ENCODE measurements around the gene ABCC1. TPM values are rescaled to one million over a fixed set of nuclear protein-coding genes. Genes with fewer than 3 reads are reported as not detected.

ABCC1 gene
- polyA plus RNA-seq, 1 donor from 2014 or later: 5.8 TPM

- no peak overlapping the region for H3K27ac Mint-ChIP-seq
Measured at GRCh38 chr16:16124974-16125373, 175.6 kb downstream of the ABCC1 start.

GRCh38 chr16:16126896-16127295 is 177.5 kb downstream of the ABCC1 start:
- H3K4me3 Mint-ChIP-seq: no peak overlapping the region
- H3K27me3 Mint-ChIP-seq: no peaks in the 10 kb centered on the region
- H3K36me3 Mint-ChIP-seq: peaks cover 29% of the 10 kb centered on the region
- no peak overlapping the region for H3K27ac Mint-ChIP-seq
- H3K9me3 Mint-ChIP-seq: peaks cover 0 to 7% (median 4%) of the 10 kb centered on the region in 3 donors
- H3K4me1 Mint-ChIP-seq: no peaks in the 10 kb centered on the region

More at GRCh38 chr16:16124974-16125373, 175.6 kb downstream of the ABCC1 start:
- H3K36me3 Mint-ChIP-seq: peaks cover 32% of the 10 kb centered on the region
- no peak overlapping the region for H3K4me3 Mint-ChIP-seq
- peaks cover 0 to 7% (median 4%) of the 10 kb centered on the region in 3 donors for H3K9me3 Mint-ChIP-seq
- H3K4me1 Mint-ChIP-seq: no peaks in the 10 kb centered on the region
- no peaks in the 10 kb centered on the region for H3K27me3 Mint-ChIP-seq

GRCh38 chr16:16127469-16128116 is 178.2 kb downstream of the ABCC1 start:
- Mint-ChIP-seq H3K27me3 (no peaks in the 10 kb centered on the region), H3K4me1 (no peaks in the 10 kb centered on the region), H3K36me3 (peaks cover 25% of the 10 kb centered on the region), H3K4me3 (no peak overlapping the region), H3K9me3 (peaks cover 0 to 7% (median 4%) of the 10 kb centered on the region in 3 donors), H3K27ac (no peak overlapping the region)

GRCh38 chr16:16131204-16131603 is 181.8 kb downstream of the ABCC1 start:
- Mint-ChIP-seq H3K9me3 (no peaks in the 10 kb centered on the region), H3K27me3 (no peaks in the 10 kb centered on the region), H3K4me3 (no peak overlapping the region), H3K36me3 (peaks cover 9% of the 10 kb centered on the region), H3K27ac (peak overlapping the region in 1 of 3 donors; percentile 57), H3K4me1 (no peaks in the 10 kb centered on the region)

GRCh38 chr16:16131659-16132058 is 182.2 kb downstream of the ABCC1 start:
- peak overlapping the region in 1 of 3 donors; percentile 57 for H3K27ac Mint-ChIP-seq
- H3K9me3 Mint-ChIP-seq: no peaks in the 10 kb centered on the region
- H3K4me1 Mint-ChIP-seq: no peaks in the 10 kb centered on the region
- no peak overlapping the region for H3K4me3 Mint-ChIP-seq
- peaks cover 9% of the 10 kb centered on the region for H3K36me3 Mint-ChIP-seq
- H3K27me3 Mint-ChIP-seq: no peaks in the 10 kb centered on the region

GRCh38 chr16:16133943-16134604 is 184.7 kb downstream of the ABCC1 start:
- H3K36me3 Mint-ChIP-seq: peaks cover 9% of the 10 kb centered on the region
- no peak overlapping the region for H3K27ac Mint-ChIP-seq
- no peaks in the 10 kb centered on the region for H3K4me1 Mint-ChIP-seq
- H3K9me3 Mint-ChIP-seq: no peaks in the 10 kb centered on the region
- H3K27me3 Mint-ChIP-seq: no peaks in the 10 kb centered on the region
- no peak overlapping the region for H3K4me3 Mint-ChIP-seq

GRCh38 chr16:16136588-16136987 is 187.2 kb downstream of the ABCC1 start:
- no peaks in the 10 kb centered on the region for H3K27me3 Mint-ChIP-seq
- H3K4me3 Mint-ChIP-seq: no peak overlapping the region
- no peak overlapping the region for H3K27ac Mint-ChIP-seq
- no peaks in the 10 kb centered on the region for H3K9me3 Mint-ChIP-seq
- H3K36me3 Mint-ChIP-seq: peaks cover 10% of the 10 kb centered on the region
- H3K4me1 Mint-ChIP-seq: peaks cover 4 to 7% (median 4%) of the 10 kb centered on the region in 3 donors

GRCh38 chr16:16137110-16137509 is 187.7 kb downstream of the ABCC1 start:
- H3K36me3 Mint-ChIP-seq: peaks cover 10% of the 10 kb centered on the region

GRCh38 chr16:16138034-16138635 is 188.7 kb downstream of the ABCC1 start:
- Mint-ChIP-seq H3K4me3 (no peak overlapping the region), H3K27ac (no peak overlapping the region), H3K27me3 (no peaks in the 10 kb centered on the region), H3K4me1 (peaks cover 6 to 9% (median 7%) of the 10 kb centered on the region in 3 donors), H3K36me3 (peaks cover 13% of the 10 kb centered on the region), H3K9me3 (no peaks in the 10 kb centered on the region)

More at GRCh38 chr16:16137110-16137509, 187.7 kb downstream of the ABCC1 start:
- Mint-ChIP-seq H3K4me1 (peaks cover 4 to 7% (median 4%) of the 10 kb centered on the region in 3 donors), H3K9me3 (no peaks in the 10 kb centered on the region), H3K27ac (no peak overlapping the region), H3K4me3 (no peak overlapping the region), H3K27me3 (no peaks in the 10 kb centered on the region)

- Mint-ChIP-seq H3K27ac (no peak overlapping the region), H3K4me1 (peaks cover 6 to 11% (median 8%) of the 10 kb centered on the region in 3 donors), H3K27me3 (no peaks in the 10 kb centered on the region), H3K36me3 (peaks cover 9% of the 10 kb centered on the region), H3K9me3 (no peaks in the 10 kb centered on the region), H3K4me3 (no peak overlapping the region)
Measured at GRCh38 chr16:16139061-16139460, 189.6 kb downstream of the ABCC1 start.

GRCh38 chr16:16139806-16140205 is 190.4 kb downstream of the ABCC1 start:
- H3K9me3 Mint-ChIP-seq: no peaks in the 10 kb centered on the region
- no peak overlapping the region for H3K27ac Mint-ChIP-seq
- H3K4me3 Mint-ChIP-seq: peak overlapping the region in 1 of 4 donors; percentile 13
- H3K27me3 Mint-ChIP-seq: no peaks in the 10 kb centered on the region
- peaks cover 6 to 11% (median 8%) of the 10 kb centered on the region in 3 donors for H3K4me1 Mint-ChIP-seq
- peaks cover 8% of the 10 kb centered on the region for H3K36me3 Mint-ChIP-seq

GRCh38 chr16:16140537-16140936 is 191.1 kb downstream of the ABCC1 start:
- H3K4me1 Mint-ChIP-seq: peaks cover 6 to 11% (median 8%) of the 10 kb centered on the region in 3 donors
- no peak overlapping the region for H3K27ac Mint-ChIP-seq
- no peaks in the 10 kb centered on the region for H3K27me3 Mint-ChIP-seq
- no peak overlapping the region for H3K4me3 Mint-ChIP-seq
- peaks cover 7% of the 10 kb centered on the region for H3K36me3 Mint-ChIP-seq
- H3K9me3 Mint-ChIP-seq: no peaks in the 10 kb centered on the region

- Mint-ChIP-seq H3K4me1 (peaks cover 6 to 11% (median 8%) of the 10 kb centered on the region in 3 donors), H3K4me3 (peak overlapping the region in 1 of 4 donors; percentile 50), H3K27me3 (no peaks in the 10 kb centered on the region), H3K36me3 (peaks cover 7% of the 10 kb centered on the region), H3K9me3 (no peaks in the 10 kb centered on the region), H3K27ac (peak overlapping the region in 2 of 3 donors; percentile 67 to 83)
Measured at GRCh38 chr16:16141141-16141540, 191.7 kb downstream of the ABCC1 start.

- Mint-ChIP-seq H3K27me3 (no peaks in the 10 kb centered on the region), H3K4me3 (peak overlapping the region in 1 of 4 donors; percentile 87), H3K4me1 (peaks cover 6 to 11% (median 8%) of the 10 kb centered on the region in 3 donors), H3K27ac (peak overlapping the region in 2 of 3 donors; percentile 67 to 83), H3K9me3 (no peaks in the 10 kb centered on the region), H3K36me3 (peaks cover 7% of the 10 kb centered on the region)
Measured at GRCh38 chr16:16141784-16142396, 192.5 kb downstream of the ABCC1 start.
